HEK293 (cell line): Measurements from ENCODE around the gene SF3B2.

Experiments
- CTCF ChIA-PET: fragments of 350-600 bp; formaldehyde crosslinking; extraction: SDS; loops from one replicate; lab custom pipeline; 2021; ENCODE audit warnings: antibody characterized with exemption; lab: Yijun Ruan, JAX
- POLR2A ChIA-PET: fragments of 300-600 bp; formaldehyde crosslinking; extraction: SDS; loops from one replicate; lab custom pipeline; 2020; ENCODE audit warnings: antibody characterized with exemption, inconsistent platforms; lab: Yijun Ruan, JAX
- H3K27ac ChIP-seq: fragments of 200-500 bp; sonication (Bioruptor generic); 2 replicates; pipeline ENCODE4 v1.5.1; 2014; ENCODE audit warnings: low read depth, low read length, control low read depth, inconsistent platforms; ENCODE audit errors: extremely low read depth
- H3K36me3 ChIP-seq, 2 experiments: fragments of 200-500 bp in 1 of 2; sonication (Bioruptor generic) in 1 of 2; 1 replicate in 1 of 2; 2 replicates in 1 of 2; pipeline ENCODE4 v1.5.1; 2014 to 2017; ENCODE audit warnings: inconsistent platforms in 2 of 2, low read length in 2 of 2; ENCODE audit not compliant: control insufficient read depth in 2 of 2, insufficient read depth in 1 of 2
- H3K4me1 ChIP-seq: fragments of 200-500 bp; sonication (Bioruptor generic); 2 replicates; pipeline ENCODE4 v1.5.1; 2014; ENCODE audit warnings: mild to moderate bottlenecking, low read length, inconsistent platforms; ENCODE audit not compliant: control insufficient read depth, insufficient read depth
- H3K4me3 ChIP-seq: 2 replicates; pipeline ENCODE4 v1.5.1; 2011; ENCODE audit warnings: low read depth, mild to moderate bottlenecking, control low read depth, low read length, moderate library complexity
- H3K9me3 ChIP-seq: fragments of 200-500 bp; sonication (Bioruptor generic); 2 replicates; pipeline ENCODE4 v1.5.1; 2014; ENCODE audit warnings: low read depth, low read length, inconsistent platforms; ENCODE audit not compliant: control insufficient read depth, insufficient read depth
- CTCF ChIP-seq: fragments of 450-650 bp; formaldehyde crosslinking; IDR thresholded peaks from 2 replicates; pipeline ENCODE4 v1.5.1; 2016; ENCODE audit warnings: missing biosample characterization, missing genetic modification characterization
- GLIS2 ChIP-seq: fragments of 450-650 bp; formaldehyde crosslinking; IDR thresholded peaks from 2 replicates; pipeline ENCODE4 v1.5.1; 2016; ENCODE audit warnings: missing biosample characterization, missing genetic modification characterization
- HIC1 ChIP-seq: fragments of 450-650 bp; formaldehyde crosslinking; IDR thresholded peaks from 2 replicates; pipeline ENCODE4 v1.5.1; 2016; ENCODE audit warnings: missing biosample characterization, missing genetic modification characterization
- KLF16 ChIP-seq: fragments of 450-650 bp; formaldehyde crosslinking; IDR thresholded peaks from 2 replicates; pipeline ENCODE4 v1.5.1; 2017; ENCODE audit warnings: missing biosample characterization, missing genetic modification characterization
- KLF9 ChIP-seq: fragments of 450-650 bp; formaldehyde crosslinking; IDR thresholded peaks from 2 replicates; pipeline ENCODE4 v1.5.1; 2016; ENCODE audit warnings: missing biosample characterization, missing genetic modification characterization, low read depth
- OVOL3 ChIP-seq: fragments of 450-650 bp; formaldehyde crosslinking; IDR thresholded peaks from 2 replicates; pipeline ENCODE4 v1.5.1; 2016; ENCODE audit warnings: missing biosample characterization, missing genetic modification characterization
- PATZ1 ChIP-seq: fragments of 450-650 bp; formaldehyde crosslinking; IDR thresholded peaks from 2 replicates; pipeline ENCODE4 v1.5.1; 2016; ENCODE audit warnings: missing biosample characterization, missing genetic modification characterization
- REPIN1 ChIP-seq: fragments of 450-650 bp; formaldehyde crosslinking; IDR thresholded peaks from 2 replicates; pipeline ENCODE4 v1.5.1; 2017; ENCODE audit warnings: missing biosample characterization, missing genetic modification characterization, low read depth
- SCRT2 ChIP-seq: fragments of 450-650 bp; formaldehyde crosslinking; IDR thresholded peaks from 2 replicates; pipeline ENCODE4 v1.5.1; 2016; ENCODE audit warnings: missing biosample characterization, missing genetic modification characterization
- SP7 ChIP-seq: fragments of 450-650 bp; formaldehyde crosslinking; IDR thresholded peaks from 2 replicates; pipeline ENCODE4 v1.5.1; 2016; ENCODE audit warnings: missing biosample characterization, missing genetic modification characterization
- TRIM28 ChIP-seq: IDR thresholded peaks from 2 replicates; pipeline ENCODE4 v1.6.1; 2011; ENCODE audit warnings: low read length, control low read depth, borderline replicate concordance
- ZBTB10 ChIP-seq: fragments of 450-650 bp; formaldehyde crosslinking; IDR thresholded peaks from 2 replicates; pipeline ENCODE4 v1.5.1; 2016; ENCODE audit warnings: missing biosample characterization, missing genetic modification characterization
- ZEB2 ChIP-seq: fragments of 450-650 bp; formaldehyde crosslinking; IDR thresholded peaks from 2 replicates; pipeline ENCODE4 v1.5.1; 2016; ENCODE audit warnings: missing biosample characterization, missing genetic modification characterization
- ZFP41 ChIP-seq: fragments of 450-650 bp; formaldehyde crosslinking; IDR thresholded peaks from 2 replicates; pipeline ENCODE4 v1.5.1; 2016; ENCODE audit warnings: missing biosample characterization, missing genetic modification characterization, borderline replicate concordance
- ZNF121 ChIP-seq: fragments of 450-650 bp; formaldehyde crosslinking; IDR thresholded peaks from 2 replicates; pipeline ENCODE4 v1.5.1; 2016; ENCODE audit warnings: missing biosample characterization, missing genetic modification characterization
- ZNF16 ChIP-seq: fragments of 450-650 bp; formaldehyde crosslinking; IDR thresholded peaks from 2 replicates; pipeline ENCODE4 v1.5.1; 2016; ENCODE audit warnings: low read depth, missing biosample characterization, missing genetic modification characterization
- ZNF174 ChIP-seq: fragments of 450-650 bp; formaldehyde crosslinking; IDR thresholded peaks from 2 replicates; pipeline ENCODE4 v1.5.0; 2017; ENCODE audit warnings: missing biosample characterization, mild to moderate bottlenecking, missing genetic modification characterization
- ZNF292 ChIP-seq: fragments of 450-650 bp; formaldehyde crosslinking; IDR thresholded peaks from 2 replicates; pipeline ENCODE4 v1.5.1; 2016; ENCODE audit warnings: low read depth, missing biosample characterization, missing genetic modification characterization, borderline replicate concordance
- ZNF341 ChIP-seq: fragments of 450-650 bp; formaldehyde crosslinking; IDR thresholded peaks from 2 replicates; pipeline ENCODE4; 2016; ENCODE audit warnings: low read depth, missing biosample characterization, missing genetic modification characterization
- ZNF501 ChIP-seq: fragments of 450-650 bp; formaldehyde crosslinking; IDR thresholded peaks from 2 replicates; pipeline ENCODE4 v1.5.1; 2016; ENCODE audit warnings: missing biosample characterization, missing genetic modification characterization
- ZNF585B ChIP-seq: fragments of 450-650 bp; formaldehyde crosslinking; IDR thresholded peaks from 2 replicates; pipeline ENCODE4 v1.5.1; 2016; ENCODE audit warnings: missing biosample characterization, missing genetic modification characterization
- ZNF629 ChIP-seq: fragments of 450-650 bp; formaldehyde crosslinking; IDR thresholded peaks from 2 replicates; pipeline ENCODE4 v1.5.1; 2017; ENCODE audit warnings: missing biosample characterization, missing genetic modification characterization
- ZNF654 ChIP-seq: fragments of 450-650 bp; formaldehyde crosslinking; IDR thresholded peaks from 2 replicates; pipeline ENCODE4 v1.5.1; 2016; ENCODE audit warnings: low read depth, missing biosample characterization, missing genetic modification characterization
- ZNF660 ChIP-seq: fragments of 450-650 bp; IDR thresholded peaks from 2 replicates; pipeline ENCODE4 v1.5.1; 2018; ENCODE audit warnings: missing biosample characterization, mild to moderate bottlenecking, missing genetic modification characterization
- ZNF76 ChIP-seq: fragments of 450-650 bp; formaldehyde crosslinking; IDR thresholded peaks from 2 replicates; pipeline ENCODE4; 2016; ENCODE audit warnings: low read depth, missing biosample characterization, missing genetic modification characterization, borderline replicate concordance
- TF ChIP-seq, protein P1 (sequence below): fragments of 450-650 bp; formaldehyde crosslinking; conservative IDR thresholded peaks from 2 replicates; pipeline ENCODE4 v1.5.1; 2016; ENCODE audit warnings: low read depth, missing biosample characterization, missing genetic modification characterization

Gene SF3B2

DNA sequence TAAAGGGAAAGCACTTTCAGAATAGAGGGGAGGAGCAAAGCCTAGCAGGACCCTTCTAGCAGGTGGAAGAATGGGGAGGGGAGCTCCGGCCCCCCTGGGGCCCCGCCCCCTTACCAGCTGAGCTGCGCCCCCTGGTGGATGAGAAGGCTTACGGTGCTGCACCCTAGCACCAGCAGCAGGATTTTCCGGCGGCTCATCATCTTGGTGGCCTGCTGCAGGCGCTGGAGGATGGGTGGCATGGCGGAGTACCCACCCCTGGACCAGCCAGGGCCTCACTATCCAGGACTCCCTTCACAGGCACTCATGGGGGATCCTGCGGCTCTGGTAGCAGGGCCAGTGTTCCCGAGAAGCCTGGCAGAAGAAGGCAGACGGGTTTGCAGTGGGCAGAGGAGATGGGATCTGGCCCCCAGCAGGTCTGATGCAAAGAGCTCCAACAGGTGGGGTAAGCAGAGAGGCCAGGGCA lies 7.0 kb upstream of the SF3B2 start:
- Histone ChIP-seq H3K27ac (no peak overlapping the region), H3K36me3 (no peaks in the 10 kb centered on the region), H3K4me1 (no peaks in the 10 kb centered on the region), H3K4me3 (no peak overlapping the region), H3K9me3 (no peaks in the 10 kb centered on the region)
- CTCF ChIA-PET, result interaction anchor here (0.6 to 5.3 kb wide), 46 partner anchors 9 to 1742 kb away, joined by 3 to 49 read pairs (median 4); partner anchors contain the start of genes BANF1, CATSPER1, CST6 and EIF1AD
- POLR2A ChIA-PET, result interaction anchor here (0.6 to 1.3 kb wide), 5 partner anchors 10 to 43 kb away, joined by 3 to 4 read pairs (median 4); partner anchors contain the start of genes BANF1 and EIF1AD
- no peak for TF ChIP-seq ZNF76 (tag by site-specific recombination)
- peak; percentile 74; the same call in 1 of the 2 replicates for TF ChIP-seq ZBTB10 (tag by site-specific recombination)
- 0 out of 2 replicates have a peak, but pooled peaks have one; percentile 16 for TF ChIP-seq HIC1 (tag by site-specific recombination)
- 0 out of 2 replicates have a peak, but pooled peaks have one; percentile 14 for TF ChIP-seq ZEB2 (tag by site-specific recombination)
- no peak for TF ChIP-seq TRIM28
- peak; percentile 78 for TF ChIP-seq CTCF (tag by site-specific recombination)
- TF ChIP-seq REPIN1 (tag by site-specific recombination), result no peak
- peak; percentile 95 for TF ChIP-seq SCRT2 (tag by site-specific recombination)
- TF ChIP-seq KLF9 (tag by site-specific recombination), result peak; percentile 92
- TF ChIP-seq, protein P1, sequence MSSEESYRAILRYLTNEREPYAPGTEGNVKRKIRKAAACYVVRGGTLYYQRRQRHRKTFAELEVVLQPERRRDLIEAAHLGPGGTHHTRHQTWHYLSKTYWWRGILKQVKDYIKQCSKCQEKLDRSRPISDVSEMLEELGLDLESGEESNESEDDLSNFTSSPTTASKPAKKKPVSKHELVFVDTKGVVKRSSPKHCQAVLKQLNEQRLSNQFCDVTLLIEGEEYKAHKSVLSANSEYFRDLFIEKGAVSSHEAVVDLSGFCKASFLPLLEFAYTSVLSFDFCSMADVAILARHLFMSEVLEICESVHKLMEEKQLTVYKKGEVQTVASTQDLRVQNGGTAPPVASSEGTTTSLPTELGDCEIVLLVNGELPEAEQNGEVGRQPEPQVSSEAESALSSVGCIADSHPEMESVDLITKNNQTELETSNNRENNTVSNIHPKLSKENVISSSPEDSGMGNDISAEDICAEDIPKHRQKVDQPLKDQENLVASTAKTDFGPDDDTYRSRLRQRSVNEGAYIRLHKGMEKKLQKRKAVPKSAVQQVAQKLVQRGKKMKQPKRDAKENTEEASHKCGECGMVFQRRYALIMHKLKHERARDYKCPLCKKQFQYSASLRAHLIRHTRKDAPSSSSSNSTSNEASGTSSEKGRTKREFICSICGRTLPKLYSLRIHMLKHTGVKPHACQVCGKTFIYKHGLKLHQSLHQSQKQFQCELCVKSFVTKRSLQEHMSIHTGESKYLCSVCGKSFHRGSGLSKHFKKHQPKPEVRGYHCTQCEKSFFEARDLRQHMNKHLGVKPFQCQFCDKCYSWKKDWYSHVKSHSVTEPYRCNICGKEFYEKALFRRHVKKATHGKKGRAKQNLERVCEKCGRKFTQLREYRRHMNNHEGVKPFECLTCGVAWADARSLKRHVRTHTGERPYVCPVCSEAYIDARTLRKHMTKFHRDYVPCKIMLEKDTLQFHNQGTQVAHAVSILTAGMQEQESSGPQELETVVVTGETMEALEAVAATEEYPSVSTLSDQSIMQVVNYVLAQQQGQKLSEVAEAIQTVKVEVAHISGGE (tag by site-specific recombination), result no peak
- TF ChIP-seq ZNF585B (tag by site-specific recombination), result no peak
- TF ChIP-seq GLIS2 (tag by site-specific recombination), result peak; percentile 71
- peak; percentile 28 for TF ChIP-seq ZNF654 (tag by site-specific recombination)
- TF ChIP-seq ZNF660 (tag by site-specific recombination), result 0 out of 2 replicates have a peak, but pooled peaks have one; percentile 24
- 0 out of 2 replicates have a peak, but pooled peaks have one; percentile 8 for TF ChIP-seq ZNF341 (tag by site-specific recombination)
- TF ChIP-seq ZNF174 (tag by site-specific recombination), result no peak
- TF ChIP-seq ZNF629 (tag by site-specific recombination), result 0 out of 2 replicates have a peak, but pooled peaks have one; percentile 22
- TF ChIP-seq ZNF16, result no peak
- TF ChIP-seq SP7 (tag by site-specific recombination), result 0 out of 2 replicates have a peak, but pooled peaks have one; percentile 13
- peak; percentile 73 for TF ChIP-seq KLF16 (tag by site-specific recombination)
- TF ChIP-seq PATZ1 (tag by site-specific recombination), result peak; percentile 92
- no peak for TF ChIP-seq ZNF292 (tag by site-specific recombination)
- TF ChIP-seq ZNF501 (tag by site-specific recombination), result no peak
- no peak for TF ChIP-seq ZNF121 (tag by site-specific recombination)
- TF ChIP-seq OVOL3 (tag by site-specific recombination), result no peak
- TF ChIP-seq ZFP41 (tag by site-specific recombination), result no peak
